ENCODE data around the gene SPATA2L. TPM values are rescaled to one million over a fixed set of nuclear protein-coding genes. Genes with fewer than 3 reads are reported as not detected.

Gene SPATA2L
- 10 to 100 TPM in 1 of 2 donors, 1 to 10 TPM in 1; 7.9 to 13.0 TPM for total RNA-seq
- long read RNA-seq, donor 1, transcript SPATA2L-201 (3 exons, 2,335 nt) = major isoform, 12 of 18 reads
- long read RNA-seq, donor 1, partial matches to known transcripts = 2 of 18 reads
- long read RNA-seq, donor 1, other reads (novel, unspliced or antisense) = 4 of 18 reads
- long read RNA-seq, donor 2, transcript SPATA2L-201 (3 exons, 2,335 nt) = major isoform, 79 of 132 reads
- long read RNA-seq, donor 2, transcript SPATA2L-203 (3 exons, 692 nt) = minor isoform, 23 of 132 reads
- long read RNA-seq, donor 2, partial matches to known transcripts = 5 of 132 reads
- long read RNA-seq, donor 2, other reads (novel, unspliced or antisense) = 25 of 132 reads

- intact Hi-C loops (cut with DNase I) = loop anchor here in 1 of 2 donors (10.0 kb wide), 1 partner anchor 93 kb away; no protein-coding TSS in a partner anchor
- DNase-seq (ENCODE audit: low spot score) = peak; percentile 96
Observed at GRCh38 chr16:89701425-89702406, at the start of gene SPATA2L. SPATA2L (minus strand) TSS chr16:89701705; CDS start chr16:89701232, 473 bp downstream.

GRCh38 chr16:89749637-89750036, 48.1 kb upstream of the SPATA2L start:
- DNase-seq (ENCODE audit: low spot score) = no peak
- intact Hi-C loops (cut with DNase I) = no loop called here

GRCh38 chr16:89748921-89749320, 47.4 kb upstream of the SPATA2L start:
- intact Hi-C loops (cut with DNase I) = no loop called here
- DNase-seq (ENCODE audit: low spot score) = no peak

- no peak for DNase-seq (ENCODE audit: low spot score)
- intact Hi-C loops (cut with DNase I) = no loop called here
Observed at GRCh38 chr16:89748076-89748475, 46.6 kb upstream of the SPATA2L start.

GRCh38 chr16:89746043-89746442, 44.5 kb upstream of the SPATA2L start:
- no peak for DNase-seq (ENCODE audit: low spot score)
- intact Hi-C loops (cut with DNase I) = no loop called here

GRCh38 chr16:89744813-89745212, 43.3 kb upstream of the SPATA2L start:
- intact Hi-C loops (cut with DNase I) = no loop called here
- no peak for DNase-seq (ENCODE audit: low spot score)

GRCh38 chr16:89742948-89743347, 41.4 kb upstream of the SPATA2L start:
- DNase-seq (ENCODE audit: low spot score) = no peak
- intact Hi-C loops (cut with DNase I) = no loop called here

- DNase-seq (ENCODE audit: low spot score) = no peak
- intact Hi-C loops (cut with DNase I) = no loop called here
Observed at GRCh38 chr16:89741342-89742014, 40.0 kb upstream of the SPATA2L start.

- DNase-seq (ENCODE audit: low spot score) = no peak
Observed at GRCh38 chr16:89739383-89739782, 37.9 kb upstream of the SPATA2L start.

GRCh38 chr16:89738538-89739317, 37.2 kb upstream of the SPATA2L start:
- intact Hi-C loops (cut with DNase I) = no loop called here

More at GRCh38 chr16:89739383-89739782, 37.9 kb upstream of the SPATA2L start:
- intact Hi-C loops (cut with DNase I) = no loop called here

GRCh38 chr16:89738072-89738377, 36.5 kb upstream of the SPATA2L start:
- intact Hi-C loops (cut with DNase I) = no loop called here
- DNase-seq (ENCODE audit: low spot score) = no peak

More at GRCh38 chr16:89738538-89739317, 37.2 kb upstream of the SPATA2L start:
- no peak for DNase-seq (ENCODE audit: low spot score)

- no peak for DNase-seq (ENCODE audit: low spot score)
- intact Hi-C loops (cut with DNase I) = no loop called here
Observed at GRCh38 chr16:89737341-89738071, 36.0 kb upstream of the SPATA2L start.

- intact Hi-C loops (cut with DNase I) = no loop called here
- DNase-seq (ENCODE audit: low spot score) = no peak
Observed at GRCh38 chr16:89736554-89736953, 35.0 kb upstream of the SPATA2L start.

GRCh38 chr16:89733792-89734191, 32.3 kb upstream of the SPATA2L start:
- DNase-seq (ENCODE audit: low spot score) = no peak
- intact Hi-C loops (cut with DNase I) = no loop called here

- intact Hi-C loops (cut with DNase I) = no loop called here
- DNase-seq (ENCODE audit: low spot score) = no peak
Observed at GRCh38 chr16:89733322-89733721, 31.8 kb upstream of the SPATA2L start.

GRCh38 chr16:89732918-89733242, 31.4 kb upstream of the SPATA2L start:
- no peak for DNase-seq (ENCODE audit: low spot score)
- intact Hi-C loops (cut with DNase I) = no loop called here

GRCh38 chr16:89732142-89732917, 30.8 kb upstream of the SPATA2L start:
- intact Hi-C loops (cut with DNase I) = no loop called here
- no peak for DNase-seq (ENCODE audit: low spot score)
